GM19395 (cell line): ENCODE measurements around the gene IQCK.

ENCODE experiments used
- ATAC-seq: cut with Tn5 transposase; IDR thresholded peaks from one replicate; pipeline ENCODE4 v1.9.1; 2021; ENCODE audit warnings: mild to moderate bottlenecking, moderate library complexity; ENCODE audit not compliant: unreplicated experiment

The IQCK gene

DNA sequence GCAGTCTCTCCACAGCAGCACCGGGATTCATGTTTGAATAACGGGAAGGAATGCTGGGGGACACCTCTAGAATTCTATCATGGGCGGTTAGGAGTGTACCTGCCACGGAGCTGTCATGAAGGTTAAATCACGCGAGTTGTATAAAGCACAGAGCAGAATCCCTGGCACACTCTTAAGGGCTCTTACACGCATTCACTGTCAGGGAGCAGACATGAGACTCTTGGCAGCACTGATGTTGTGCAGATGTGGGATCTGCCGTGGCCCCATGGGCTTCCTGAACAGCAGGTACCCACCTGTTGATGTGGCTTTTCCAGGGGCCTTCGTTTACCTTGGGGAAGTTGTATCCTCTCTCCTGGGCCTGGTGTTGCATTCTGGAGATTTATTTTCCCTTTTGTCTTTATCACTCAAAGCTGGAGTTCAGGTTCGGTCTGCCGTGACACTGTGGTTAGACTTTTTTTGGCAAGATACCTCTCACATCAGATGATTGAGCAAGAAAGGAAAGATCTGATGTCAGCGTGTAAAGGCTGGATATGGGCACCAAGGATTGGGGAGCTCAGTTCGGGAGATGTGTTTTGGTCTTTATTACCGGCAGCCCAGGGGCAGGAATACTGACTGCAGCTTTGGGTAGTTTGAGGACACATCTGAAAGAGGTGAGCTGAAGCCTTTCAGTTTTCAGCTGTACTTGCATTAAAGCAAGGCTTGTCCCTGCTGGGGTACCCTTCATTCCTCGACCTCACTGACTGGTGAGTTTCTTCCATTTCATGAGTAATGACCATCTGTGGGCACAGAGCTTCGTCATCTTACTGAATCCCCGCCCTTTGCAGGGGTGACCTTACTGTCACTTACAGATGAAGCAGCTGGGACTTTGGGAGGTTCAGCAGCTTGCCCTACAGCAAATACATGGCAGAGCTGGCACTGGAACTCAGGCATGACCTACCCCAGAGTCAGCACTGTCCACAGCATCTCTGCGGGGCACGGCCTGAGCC is 19.3 kb upstream of the IQCK start:
- no peak for ATAC-seq

GRCh38 chr16:19699472-19699871 is 18.6 kb upstream of the IQCK start:
- no peak for ATAC-seq

GRCh38 chr16:19700319-19700781 is 17.7 kb upstream of the IQCK start:
- no peak for ATAC-seq

GRCh38 chr16:19701091-19701490 is 17.0 kb upstream of the IQCK start:
- no peak for ATAC-seq

DNA sequence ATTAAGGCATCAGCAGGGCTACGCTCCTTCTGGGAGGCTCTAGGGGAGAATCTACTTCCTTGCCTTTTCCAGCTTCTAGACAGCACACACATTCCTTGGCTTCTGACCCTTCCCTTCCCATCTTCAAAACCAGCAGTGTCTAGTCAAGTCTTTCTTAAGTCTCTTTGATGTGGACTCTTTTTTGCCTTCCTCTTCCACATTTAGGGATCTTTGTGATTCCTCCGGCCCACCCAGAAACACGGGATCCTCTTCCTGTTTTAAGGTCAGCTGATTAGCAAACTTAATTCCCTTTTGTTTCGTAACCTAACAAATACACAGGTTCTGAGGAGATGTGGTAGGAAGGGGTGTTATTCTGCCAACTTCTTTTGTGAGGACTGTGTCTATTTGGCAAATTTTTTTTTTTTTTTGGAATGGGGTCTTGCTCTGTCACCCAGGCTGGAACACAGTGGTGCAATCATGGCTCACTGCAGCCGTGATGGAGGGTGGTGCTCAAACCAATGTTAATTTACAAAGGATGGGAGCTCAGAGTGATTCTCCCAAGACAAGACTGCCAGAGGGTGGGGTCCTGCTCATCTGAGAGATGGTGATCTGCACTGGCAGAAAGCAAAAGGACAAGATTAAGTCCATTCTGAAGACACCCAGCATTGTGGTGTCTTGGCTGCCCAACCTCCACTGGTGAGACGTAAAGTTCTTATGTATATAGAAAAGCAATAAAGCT is 14.7 kb upstream of the IQCK start:
- no peak for ATAC-seq

- no peak for ATAC-seq
Measured at GRCh38 chr16:19704321-19705145, 13.5 kb upstream of the IQCK start.

- ATAC-seq, result no peak
Measured at GRCh38 chr16:19705146-19705501, 12.9 kb upstream of the IQCK start.

GRCh38 chr16:19705843-19706242 is 12.2 kb upstream of the IQCK start:
- no peak for ATAC-seq

GRCh38 chr16:19706846-19707245 is 11.2 kb upstream of the IQCK start:
- no peak for ATAC-seq

DNA sequence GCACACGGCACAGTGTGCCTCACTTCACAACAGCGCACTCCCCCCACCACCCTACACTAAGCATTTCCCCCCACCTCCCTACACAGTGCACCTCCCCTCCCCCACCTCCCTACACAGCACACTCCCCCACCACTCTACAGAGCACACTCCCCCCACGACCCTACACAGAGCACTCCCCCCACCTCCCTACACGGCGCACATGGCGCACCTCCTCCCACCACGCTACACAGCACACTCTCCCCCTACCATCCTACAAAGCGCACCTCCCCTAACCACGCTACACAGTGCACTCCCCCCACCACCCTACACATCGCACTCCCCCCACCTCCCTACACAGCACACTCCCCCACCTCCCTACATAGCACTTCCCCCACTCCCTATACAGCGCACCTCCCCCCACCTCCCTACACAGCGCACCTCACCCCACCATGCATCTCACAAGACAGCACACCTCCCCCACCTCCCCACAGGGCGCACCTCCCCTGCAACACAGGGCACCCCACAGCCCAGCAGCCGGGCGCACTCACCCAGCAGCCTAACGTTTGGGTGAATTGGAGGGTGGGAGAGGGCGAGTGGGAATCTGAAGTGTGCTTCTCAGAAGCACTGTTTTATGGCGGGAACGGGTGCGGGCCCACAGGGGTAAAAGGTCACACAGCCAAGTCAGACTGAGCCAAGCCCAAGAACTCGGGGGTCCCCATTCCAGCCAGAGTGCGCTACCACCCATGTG is 10.3 kb upstream of the IQCK start:
- no peak for ATAC-seq

- no peak for ATAC-seq
Measured at GRCh38 chr16:19708296-19709205, 9.5 kb upstream of the IQCK start.

- no peak for ATAC-seq
Measured at GRCh38 chr16:19709381-19710136, 8.5 kb upstream of the IQCK start.

- ATAC-seq, result no peak
Measured at GRCh38 chr16:19710191-19710908, 7.7 kb upstream of the IQCK start.

GRCh38 chr16:19710991-19711545 is 7.0 kb upstream of the IQCK start:
- ATAC-seq, result no peak

- ATAC-seq, result no peak
Measured at GRCh38 chr16:19711643-19712042, 6.4 kb upstream of the IQCK start.

DNA sequence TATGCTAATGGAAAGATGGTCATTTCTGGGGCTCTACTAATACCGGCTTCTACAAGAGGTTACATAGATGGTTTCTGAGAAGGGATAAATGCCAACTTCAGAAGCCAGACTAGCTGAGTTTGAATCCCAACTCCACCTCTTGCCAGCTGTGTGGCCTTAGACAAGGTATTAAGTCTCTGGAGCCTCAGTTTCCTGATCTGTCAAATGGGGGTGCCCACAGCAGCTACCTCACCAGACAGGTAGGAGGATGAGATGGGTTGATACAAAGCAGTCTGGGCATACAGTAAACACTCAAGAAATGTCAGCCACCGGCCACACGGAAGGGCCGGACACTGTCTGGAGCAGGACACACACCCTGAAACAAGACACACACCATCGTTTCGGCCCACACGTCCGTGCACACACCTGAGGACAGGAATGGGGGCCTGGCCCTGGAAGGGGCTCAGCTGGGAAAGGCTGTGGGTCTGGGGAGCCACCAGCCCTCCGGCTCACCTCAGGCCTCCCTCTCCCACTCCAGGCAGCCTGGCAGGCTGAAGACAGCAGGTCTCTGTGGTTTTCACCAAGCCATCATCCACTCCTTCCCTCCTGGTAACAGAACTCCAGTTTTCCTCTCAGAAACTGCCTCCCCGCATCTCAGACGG is 5.5 kb upstream of the IQCK start:
- no peak for ATAC-seq

DNA sequence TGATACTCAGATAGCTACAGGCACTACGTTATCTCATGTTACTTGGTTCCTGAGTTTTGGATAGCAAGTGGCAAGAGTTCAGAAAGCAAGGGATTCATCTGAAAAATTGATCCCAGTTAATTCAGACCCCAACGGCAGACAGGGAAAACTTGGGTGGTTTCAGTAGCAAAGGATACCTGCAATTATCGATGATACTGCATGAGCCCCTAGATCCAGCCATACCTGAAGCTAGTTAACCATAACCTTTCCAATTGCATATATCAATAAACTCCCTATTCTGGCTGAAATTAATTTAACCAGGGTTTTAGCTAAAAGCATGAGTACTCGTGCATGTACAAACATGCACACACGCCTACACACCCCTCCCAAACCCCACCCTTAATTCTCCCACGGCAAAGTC is 4.4 kb upstream of the IQCK start:
- no peak for ATAC-seq
